ENCODE measurements around the gene SNX24.

GRCh38 chr5:122831984-122832383 is 13.4 kb upstream of the SNX24 start:
- TF ChIP-seq POLR2A (IDR thresholded peaks at IDR 0.05; ENCODE audit: extremely low read depth, insufficient read length) (no peak), CTCF (IDR thresholded peaks at IDR 0.05; ENCODE audit: low read depth, low read length) (no peak), MAX (IDR thresholded peaks at IDR 0.05; ENCODE audit: low read depth, low read length) (no peak)

Data from NB4 (cell line).